ENCODE data around the gene ERCC6L. TPM values are rescaled to one million over a fixed set of nuclear protein-coding genes. Genes with fewer than 3 reads are reported as not detected.

The ERCC6L gene
- total RNA-seq, 1 donor from 2014 or later = 7.8 TPM

DNA sequence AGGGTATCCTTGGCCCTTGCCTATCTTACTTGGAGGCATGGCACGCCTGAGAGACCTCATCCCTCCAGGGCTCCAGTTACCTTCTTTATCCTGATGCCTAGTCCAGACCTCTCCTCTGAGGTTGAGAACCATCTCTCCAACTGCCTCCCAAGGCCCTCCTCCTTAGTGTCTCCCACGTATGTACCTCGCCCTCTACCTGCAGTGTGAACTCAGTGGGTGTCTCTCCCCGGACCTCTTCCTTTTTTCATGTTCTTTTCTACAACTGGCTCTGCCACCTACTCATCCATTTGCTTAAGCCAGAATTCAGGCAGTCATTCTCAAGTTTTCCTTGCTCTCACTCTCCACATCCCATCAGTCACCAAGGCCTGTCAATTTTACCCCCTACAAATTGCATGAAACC is 21.6 kb upstream of the ERCC6L start:
- Mint-ChIP-seq H3K4me1 (ENCODE audit: unreplicated experiment) (peaks cover 19% of the 10 kb centered on the region), H3K27me3 (peaks cover 3% of the 10 kb centered on the region), H3K9me3 (no peaks in the 10 kb centered on the region), H3K4me3 (no peak overlapping the region), H3K27ac (no peak overlapping the region), H3K36me3 (no peaks in the 10 kb centered on the region)
- DNase-seq (ENCODE audit: extremely low spot score, unreplicated experiment) = no peak
- TF ChIP-seq, protein P1, sequence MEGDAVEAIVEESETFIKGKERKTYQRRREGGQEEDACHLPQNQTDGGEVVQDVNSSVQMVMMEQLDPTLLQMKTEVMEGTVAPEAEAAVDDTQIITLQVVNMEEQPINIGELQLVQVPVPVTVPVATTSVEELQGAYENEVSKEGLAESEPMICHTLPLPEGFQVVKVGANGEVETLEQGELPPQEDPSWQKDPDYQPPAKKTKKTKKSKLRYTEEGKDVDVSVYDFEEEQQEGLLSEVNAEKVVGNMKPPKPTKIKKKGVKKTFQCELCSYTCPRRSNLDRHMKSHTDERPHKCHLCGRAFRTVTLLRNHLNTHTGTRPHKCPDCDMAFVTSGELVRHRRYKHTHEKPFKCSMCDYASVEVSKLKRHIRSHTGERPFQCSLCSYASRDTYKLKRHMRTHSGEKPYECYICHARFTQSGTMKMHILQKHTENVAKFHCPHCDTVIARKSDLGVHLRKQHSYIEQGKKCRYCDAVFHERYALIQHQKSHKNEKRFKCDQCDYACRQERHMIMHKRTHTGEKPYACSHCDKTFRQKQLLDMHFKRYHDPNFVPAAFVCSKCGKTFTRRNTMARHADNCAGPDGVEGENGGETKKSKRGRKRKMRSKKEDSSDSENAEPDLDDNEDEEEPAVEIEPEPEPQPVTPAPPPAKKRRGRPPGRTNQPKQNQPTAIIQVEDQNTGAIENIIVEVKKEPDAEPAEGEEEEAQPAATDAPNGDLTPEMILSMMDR (conservative IDR thresholded peaks at IDR 0.05) = no peak

DNA sequence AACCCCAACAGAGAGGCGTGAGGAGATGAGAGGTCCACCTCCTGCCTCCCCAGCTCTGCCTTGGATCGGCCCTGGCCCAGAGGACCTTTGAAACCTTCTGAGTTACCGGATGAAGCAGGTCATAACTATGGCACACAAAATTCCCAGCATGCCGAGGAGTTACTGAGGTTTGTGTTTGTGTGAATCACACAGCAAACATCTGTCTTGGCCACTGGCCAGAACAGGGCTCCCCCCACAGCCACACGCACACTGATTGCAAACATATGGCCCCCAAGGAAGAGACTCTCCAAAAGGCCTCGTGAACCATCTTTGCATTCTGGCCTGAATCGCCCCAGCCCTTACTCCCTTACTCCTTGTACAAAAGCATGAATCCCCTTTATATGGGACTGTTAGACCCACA is 19.3 kb upstream of the ERCC6L start:
- no peak overlapping the region for H3K27ac Mint-ChIP-seq
- no peaks in the 10 kb centered on the region for H3K36me3 Mint-ChIP-seq
- peaks cover 22% of the 10 kb centered on the region for H3K4me1 Mint-ChIP-seq (ENCODE audit: unreplicated experiment)
- no peak overlapping the region for H3K4me3 Mint-ChIP-seq
- H3K9me3 Mint-ChIP-seq = no peaks in the 10 kb centered on the region
- DNase-seq (ENCODE audit: extremely low spot score, unreplicated experiment) = no peak
- peaks cover 12% of the 10 kb centered on the region for H3K27me3 Mint-ChIP-seq
- TF ChIP-seq, protein P1 (conservative IDR thresholded peaks at IDR 0.05) = no peak

DNA sequence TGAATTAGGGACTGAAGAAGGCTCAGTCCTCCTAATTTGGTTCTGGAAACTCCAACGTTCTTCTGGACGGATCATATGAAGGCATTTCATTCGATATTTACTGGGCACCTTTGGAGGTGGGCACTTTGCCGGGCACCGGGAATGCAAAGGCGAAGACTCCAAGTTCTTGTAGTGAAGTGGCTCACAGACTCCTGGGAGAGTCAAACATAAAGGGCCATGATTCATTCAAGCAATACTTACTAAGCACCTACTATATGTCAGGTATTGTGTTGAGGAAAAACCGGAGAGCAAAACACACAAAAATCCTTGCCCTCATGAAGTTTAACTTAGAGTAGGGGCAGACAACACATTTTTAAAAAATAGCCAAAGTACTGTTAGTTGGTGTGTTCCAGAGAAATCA is 17.0 kb upstream of the ERCC6L start:
- TF ChIP-seq, protein P1 (conservative IDR thresholded peaks at IDR 0.05) = no peak
- Mint-ChIP-seq H3K27ac (no peak overlapping the region), H3K4me3 (peak overlapping the region; percentile 69), H3K4me1 (ENCODE audit: unreplicated experiment) (peaks cover 22% of the 10 kb centered on the region), H3K9me3 (no peaks in the 10 kb centered on the region), H3K27me3 (peaks cover 12% of the 10 kb centered on the region), H3K36me3 (no peaks in the 10 kb centered on the region)
- DNase-seq (ENCODE audit: extremely low spot score, unreplicated experiment) = no peak

DNA sequence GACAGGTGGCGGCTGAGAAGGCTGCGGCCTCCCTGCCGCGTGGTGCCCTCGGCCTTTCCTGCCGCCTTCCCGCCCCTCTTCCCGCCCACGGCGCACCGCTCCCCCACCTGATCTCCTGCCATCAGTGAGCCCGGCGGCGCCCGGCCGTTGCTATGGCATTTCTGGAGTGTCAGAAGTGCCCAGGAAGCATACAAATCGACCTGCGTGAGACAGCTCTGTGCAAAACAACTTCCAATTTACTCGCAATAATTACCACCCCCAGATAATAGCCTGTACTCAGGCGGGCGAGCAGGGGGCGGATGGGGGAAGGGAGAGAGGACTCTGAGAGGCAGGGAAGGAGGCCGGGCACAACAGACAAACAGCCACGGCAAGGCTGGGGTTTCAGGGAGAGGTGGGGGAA is 16.6 kb upstream of the ERCC6L start:
- Mint-ChIP-seq H3K36me3 (no peaks in the 10 kb centered on the region), H3K4me3 (peak overlapping the region; percentile 69), H3K4me1 (ENCODE audit: unreplicated experiment) (peaks cover 22% of the 10 kb centered on the region), H3K27me3 (peaks cover 12% of the 10 kb centered on the region), H3K9me3 (no peaks in the 10 kb centered on the region), H3K27ac (no peak overlapping the region)
- TF ChIP-seq, protein P1 (conservative IDR thresholded peaks at IDR 0.05) = no peak
- no peak for DNase-seq (ENCODE audit: extremely low spot score, unreplicated experiment)

DNA sequence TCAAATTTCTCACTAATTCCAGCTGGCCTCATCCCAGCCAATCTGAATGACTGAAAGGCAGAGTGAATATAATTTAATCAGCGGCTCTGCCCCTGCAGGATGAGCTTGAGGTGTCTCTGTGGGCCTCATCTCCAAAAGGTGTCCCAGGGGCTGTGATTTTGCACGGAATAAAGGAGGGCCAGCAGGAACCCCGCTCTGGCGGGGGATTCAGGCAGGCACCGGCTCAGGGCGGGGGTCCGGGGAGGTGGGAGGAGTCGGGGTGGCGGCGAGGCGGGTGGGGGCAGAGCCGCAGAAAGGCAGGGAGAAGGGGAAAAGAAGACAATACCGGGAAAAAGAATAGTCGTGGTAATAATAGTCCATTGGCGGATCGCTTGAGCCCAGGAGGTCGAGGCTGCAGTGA is 16.0 kb upstream of the ERCC6L start:
- DNase-seq (ENCODE audit: extremely low spot score, unreplicated experiment) = no peak
- Mint-ChIP-seq H3K27ac (peak overlapping the region; percentile 10), H3K4me3 (no peak overlapping the region), H3K9me3 (no peaks in the 10 kb centered on the region), H3K36me3 (no peaks in the 10 kb centered on the region), H3K4me1 (ENCODE audit: unreplicated experiment) (peaks cover 22% of the 10 kb centered on the region), H3K27me3 (peaks cover 12% of the 10 kb centered on the region)
- TF ChIP-seq, protein P1 (conservative IDR thresholded peaks at IDR 0.05) = no peak

DNA sequence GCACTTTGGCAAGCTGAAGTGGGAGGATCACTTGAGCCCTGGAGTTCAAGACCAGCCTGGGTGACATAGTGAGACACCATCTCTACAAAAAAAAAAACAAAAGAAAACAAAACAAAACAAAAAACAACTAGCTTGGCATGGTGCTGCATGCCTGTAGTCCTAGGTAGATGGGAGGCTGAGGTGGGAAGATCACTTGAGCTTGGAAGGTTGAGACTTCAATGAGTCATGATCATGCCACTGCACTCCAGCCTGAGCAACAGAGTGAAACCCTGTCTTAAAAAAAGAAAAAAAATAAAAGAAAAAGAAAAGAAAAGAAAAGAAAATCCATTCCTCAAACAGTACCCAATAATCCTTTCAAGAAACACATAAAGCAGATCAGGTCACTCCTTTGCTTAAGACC is 14.9 kb upstream of the ERCC6L start:
- TF ChIP-seq, protein P1 (conservative IDR thresholded peaks at IDR 0.05) = no peak
- no peaks in the 10 kb centered on the region for H3K9me3 Mint-ChIP-seq
- no peak overlapping the region for H3K4me3 Mint-ChIP-seq
- peaks cover 12% of the 10 kb centered on the region for H3K27me3 Mint-ChIP-seq
- DNase-seq (ENCODE audit: extremely low spot score, unreplicated experiment) = no peak
- no peak overlapping the region for H3K27ac Mint-ChIP-seq
- H3K4me1 Mint-ChIP-seq (ENCODE audit: unreplicated experiment) = peaks cover 22% of the 10 kb centered on the region
- H3K36me3 Mint-ChIP-seq = no peaks in the 10 kb centered on the region
